ENCODE measurements around the gene TMEM204.

Gene TMEM204

DNA sequence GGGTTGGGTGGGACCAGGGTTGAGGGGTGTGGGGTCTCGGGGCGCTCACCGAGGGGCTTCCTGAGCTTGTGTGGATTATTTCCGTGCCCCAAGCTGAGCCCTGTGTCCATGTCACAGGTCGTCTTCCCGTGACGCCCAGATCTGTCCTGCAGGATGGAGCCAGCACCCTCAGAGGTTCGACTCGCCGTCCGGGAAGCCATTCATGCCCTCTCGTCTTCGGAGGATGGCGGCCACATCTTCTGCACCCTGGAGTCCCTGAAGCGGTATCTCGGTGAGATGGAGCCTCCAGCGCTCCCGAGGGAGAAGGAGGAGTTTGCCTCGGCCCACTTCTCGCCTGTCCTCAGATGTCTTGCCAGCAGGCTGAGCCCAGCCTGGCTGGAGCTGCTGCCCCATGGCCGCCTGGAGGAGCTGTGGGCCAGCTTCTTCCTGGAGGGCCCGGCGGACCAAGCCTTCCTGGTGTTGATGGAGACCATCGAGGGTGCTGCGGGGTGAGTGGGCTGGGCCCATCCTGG lies 39.3 kb upstream of the TMEM204 start (continued):
- TF ChIP-seq ZNF623 (tag by site-specific recombination; IDR thresholded peaks at IDR 0.05), result no peak
- TF ChIP-seq, protein P1, sequence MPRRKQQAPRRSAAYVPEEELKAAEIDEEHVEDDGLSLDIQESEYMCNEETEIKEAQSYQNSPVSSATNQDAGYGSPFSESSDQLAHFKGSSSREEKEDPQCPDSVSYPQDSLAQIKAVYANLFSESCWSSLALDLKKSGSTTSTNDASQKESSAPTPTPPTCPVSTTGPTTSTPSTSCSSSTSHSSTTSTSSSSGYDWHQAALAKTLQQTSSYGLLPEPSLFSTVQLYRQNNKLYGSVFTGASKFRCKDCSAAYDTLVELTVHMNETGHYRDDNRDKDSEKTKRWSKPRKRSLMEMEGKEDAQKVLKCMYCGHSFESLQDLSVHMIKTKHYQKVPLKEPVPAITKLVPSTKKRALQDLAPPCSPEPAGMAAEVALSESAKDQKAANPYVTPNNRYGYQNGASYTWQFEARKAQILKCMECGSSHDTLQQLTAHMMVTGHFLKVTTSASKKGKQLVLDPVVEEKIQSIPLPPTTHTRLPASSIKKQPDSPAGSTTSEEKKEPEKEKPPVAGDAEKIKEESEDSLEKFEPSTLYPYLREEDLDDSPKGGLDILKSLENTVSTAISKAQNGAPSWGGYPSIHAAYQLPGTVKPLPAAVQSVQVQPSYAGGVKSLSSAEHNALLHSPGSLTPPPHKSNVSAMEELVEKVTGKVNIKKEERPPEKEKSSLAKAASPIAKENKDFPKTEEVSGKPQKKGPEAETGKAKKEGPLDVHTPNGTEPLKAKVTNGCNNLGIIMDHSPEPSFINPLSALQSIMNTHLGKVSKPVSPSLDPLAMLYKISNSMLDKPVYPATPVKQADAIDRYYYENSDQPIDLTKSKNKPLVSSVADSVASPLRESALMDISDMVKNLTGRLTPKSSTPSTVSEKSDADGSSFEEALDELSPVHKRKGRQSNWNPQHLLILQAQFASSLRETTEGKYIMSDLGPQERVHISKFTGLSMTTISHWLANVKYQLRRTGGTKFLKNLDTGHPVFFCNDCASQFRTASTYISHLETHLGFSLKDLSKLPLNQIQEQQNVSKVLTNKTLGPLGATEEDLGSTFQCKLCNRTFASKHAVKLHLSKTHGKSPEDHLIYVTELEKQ (tag by site-specific recombination; IDR thresholded peaks at IDR 0.05; ENCODE audit: borderline replicate concordance), result no peak
- peak; percentile 93 for TF ChIP-seq CTCF (tag by site-specific recombination; IDR thresholded peaks at IDR 0.05)
- TF ChIP-seq ZNF184 (tag by site-specific recombination; IDR thresholded peaks at IDR 0.05), result no peak
- TF ChIP-seq ZBTB8A (tag by site-specific recombination; IDR thresholded peaks at IDR 0.05), result no peak
- no peak for TF ChIP-seq ZFP69B (tag by site-specific recombination; IDR thresholded peaks at IDR 0.05)
- no peak for TF ChIP-seq TRIM28 (IDR thresholded peaks at IDR 0.05; ENCODE audit: borderline replicate concordance, low read length)
- TF ChIP-seq GLIS2 (tag by site-specific recombination; IDR thresholded peaks at IDR 0.05), result peak; percentile 9; the same call in 1 of the 2 replicates
- no peak for TF ChIP-seq ZNF76 (tag by site-specific recombination; IDR thresholded peaks at IDR 0.05; ENCODE audit: borderline replicate concordance, low read depth)
- TF ChIP-seq ZNF600 (tag by site-specific recombination; IDR thresholded peaks at IDR 0.05), result peak; percentile 76
- TF ChIP-seq ZBTB10 (tag by site-specific recombination; IDR thresholded peaks at IDR 0.05), result no peak
- TF ChIP-seq ZNF138 (tag by site-specific recombination; IDR thresholded peaks at IDR 0.05; ENCODE audit: borderline replicate concordance), result no peak
- TF ChIP-seq, protein P2, sequence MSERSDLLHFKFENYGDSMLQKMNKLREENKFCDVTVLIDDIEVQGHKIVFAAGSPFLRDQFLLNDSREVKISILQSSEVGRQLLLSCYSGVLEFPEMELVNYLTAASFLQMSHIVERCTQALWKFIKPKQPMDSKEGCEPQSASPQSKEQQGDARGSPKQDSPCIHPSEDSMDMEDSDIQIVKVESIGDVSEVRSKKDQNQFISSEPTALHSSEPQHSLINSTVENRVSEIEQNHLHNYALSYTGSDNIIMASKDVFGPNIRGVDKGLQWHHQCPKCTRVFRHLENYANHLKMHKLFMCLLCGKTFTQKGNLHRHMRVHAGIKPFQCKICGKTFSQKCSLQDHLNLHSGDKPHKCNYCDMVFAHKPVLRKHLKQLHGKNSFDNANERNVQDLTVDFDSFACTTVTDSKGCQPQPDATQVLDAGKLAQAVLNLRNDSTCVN (tag by site-specific recombination; optimal IDR thresholded peaks at IDR 0.05), result no peak
- no peak for TF ChIP-seq ZNF140 (tag by site-specific recombination; IDR thresholded peaks at IDR 0.05)
- TF ChIP-seq KLF1 (tag by site-specific recombination; IDR thresholded peaks at IDR 0.05), result 0 out of 2 replicates have a peak, but pooled peaks have one; percentile 1
- TF ChIP-seq ZNF114 (tag by site-specific recombination; IDR thresholded peaks at IDR 0.05), result no peak
- no peak for TF ChIP-seq ZNF221 (tag by site-specific recombination; IDR thresholded peaks at IDR 0.05; ENCODE audit: borderline replicate concordance)
- TF ChIP-seq ZNF132 (tag by site-specific recombination; IDR thresholded peaks at IDR 0.05; ENCODE audit: borderline replicate concordance), result no peak
- TF ChIP-seq ZNF223 (tag by site-specific recombination; IDR thresholded peaks at IDR 0.05), result no peak
- TF ChIP-seq, protein P3, sequence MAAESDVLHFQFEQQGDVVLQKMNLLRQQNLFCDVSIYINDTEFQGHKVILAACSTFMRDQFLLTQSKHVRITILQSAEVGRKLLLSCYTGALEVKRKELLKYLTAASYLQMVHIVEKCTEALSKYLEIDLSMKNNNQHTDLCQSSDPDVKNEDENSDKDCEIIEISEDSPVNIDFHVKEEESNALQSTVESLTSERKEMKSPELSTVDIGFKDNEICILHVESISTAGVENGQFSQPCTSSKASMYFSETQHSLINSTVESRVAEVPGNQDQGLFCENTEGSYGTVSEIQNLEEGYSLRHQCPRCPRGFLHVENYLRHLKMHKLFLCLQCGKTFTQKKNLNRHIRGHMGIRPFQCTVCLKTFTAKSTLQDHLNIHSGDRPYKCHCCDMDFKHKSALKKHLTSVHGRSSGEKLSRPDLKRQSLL (tag by site-specific recombination; IDR thresholded peaks at IDR 0.05), result peak; percentile 69; the same call in 1 of the 2 replicates
- no peak for TF ChIP-seq ZNF513 (tag by site-specific recombination; IDR thresholded peaks at IDR 0.05)
- no peak for TF ChIP-seq ZNF610 (tag by site-specific recombination; IDR thresholded peaks at IDR 0.05; ENCODE audit: borderline replicate concordance)
- TF ChIP-seq ZNF26 (tag by site-specific recombination; IDR thresholded peaks at IDR 0.05), result no peak
- no peak for TF ChIP-seq ZNF585B (tag by site-specific recombination; IDR thresholded peaks at IDR 0.05)
- no peak for TF ChIP-seq PRDM1 (tag by site-specific recombination; IDR thresholded peaks at IDR 0.05)
